Parathyroid adenoma (tissue), 2 donors: ENCODE data around the gene MAP3K4.

ENCODE experiments used
- H2AFZ ChIP-seq: fragments of 300-600 bp; sonication (generic); one replicate; pipeline ENCODE4 v1.7.0; 2017; ENCODE audit warnings: antibody characterized with exemption, mild to moderate bottlenecking
- H3K27ac ChIP-seq: fragments of 300-600 bp; sonication (generic); one replicate; pipeline ENCODE4 v1.7.0; 2017
- H3K27me3 ChIP-seq: fragments of 300-600 bp; sonication (generic); one replicate; pipeline ENCODE4 v1.7.0; 2017; ENCODE audit warnings: low read length; ENCODE audit not compliant: control insufficient read depth, insufficient read depth
- H3K36me3 ChIP-seq: fragments of 300-600 bp; sonication (generic); one replicate; pipeline ENCODE4 v1.7.0; 2017; ENCODE audit warnings: low read length; ENCODE audit not compliant: control insufficient read depth, insufficient read depth
- H3K4me1 ChIP-seq: fragments of 300-600 bp; sonication (generic); one replicate; pipeline ENCODE4 v1.7.0; 2017; ENCODE audit warnings: control low read depth
- H3K4me2 ChIP-seq: fragments of 300-600 bp; sonication (generic); one replicate; pipeline ENCODE4 v1.7.0; 2017; ENCODE audit warnings: low read length
- H3K4me3 ChIP-seq: fragments of 300-600 bp; sonication (generic); one replicate; pipeline ENCODE4 v1.7.0; 2017; ENCODE audit warnings: low read depth, low read length
- H3K79me2 ChIP-seq: fragments of 300-600 bp; sonication (generic); one replicate; pipeline ENCODE4 v1.7.0; 2017; ENCODE audit warnings: control low read depth
- H3K9ac ChIP-seq: fragments of 300-600 bp; sonication (generic); one replicate; pipeline ENCODE4 v1.7.0; 2017; ENCODE audit warnings: mild to moderate bottlenecking
- H3K9me3 ChIP-seq: fragments of 300-600 bp; sonication (generic); one replicate; pipeline ENCODE4 v1.7.0; 2017; ENCODE audit warnings: low read length; ENCODE audit not compliant: control insufficient read depth
- CTCF ChIP-seq: fragments of 300-600 bp; sonication (generic); IDR thresholded peaks from one replicate; pipeline ENCODE4 v1.7.0; 2017; ENCODE audit warnings: antibody characterized with exemption, mild to moderate bottlenecking
- donor health status: primary hyperparathyroidism.

The MAP3K4 gene

GRCh38 chr6:161076181-161076677, 84.7 kb downstream of the MAP3K4 start:
- no peaks in the 10 kb centered on the region for H3K9me3 ChIP-seq
- H2AFZ ChIP-seq: no peak overlapping the region
- no peak overlapping the region for H3K4me2 ChIP-seq
- H3K27me3 ChIP-seq: no peaks in the 10 kb centered on the region
- H3K36me3 ChIP-seq: no peaks in the 10 kb centered on the region
- H3K79me2 ChIP-seq: no peaks in the 10 kb centered on the region
- H3K4me3 ChIP-seq: no peak overlapping the region
- no peak overlapping the region for H3K27ac ChIP-seq
- no peaks in the 10 kb centered on the region for H3K4me1 ChIP-seq
- TF ChIP-seq CTCF: no peak
- no peak overlapping the region for H3K9ac ChIP-seq

- no peaks in the 10 kb centered on the region for H3K9me3 ChIP-seq
- TF ChIP-seq CTCF: no peak
- H3K9ac ChIP-seq: no peak overlapping the region
- no peak overlapping the region for H2AFZ ChIP-seq
- H3K36me3 ChIP-seq: no peaks in the 10 kb centered on the region
- H3K79me2 ChIP-seq: no peaks in the 10 kb centered on the region
- H3K27ac ChIP-seq: no peak overlapping the region
- no peaks in the 10 kb centered on the region for H3K4me1 ChIP-seq
- H3K27me3 ChIP-seq: no peaks in the 10 kb centered on the region
- no peak overlapping the region for H3K4me3 ChIP-seq
- H3K4me2 ChIP-seq: no peak overlapping the region
These were observed 88.1 kb downstream of the MAP3K4 start for GRCh38 chr6:161079566-161080262.

GRCh38 chr6:161080263-161080970, 88.8 kb downstream of the MAP3K4 start:
- Histone ChIP-seq H3K79me2 (no peaks in the 10 kb centered on the region), H3K27ac (no peak overlapping the region), H3K36me3 (no peaks in the 10 kb centered on the region), H2AFZ (no peak overlapping the region), H3K4me3 (no peak overlapping the region), H3K27me3 (no peaks in the 10 kb centered on the region), H3K4me1 (no peaks in the 10 kb centered on the region), H3K4me2 (no peak overlapping the region), H3K9me3 (no peaks in the 10 kb centered on the region), H3K9ac (no peak overlapping the region)
- TF ChIP-seq CTCF: no peak

GRCh38 chr6:161082215-161082614, 90.6 kb downstream of the MAP3K4 start:
- H3K27ac ChIP-seq: no peak overlapping the region
- H3K4me3 ChIP-seq: no peak overlapping the region
- no peaks in the 10 kb centered on the region for H3K36me3 ChIP-seq

More at GRCh38 chr6:161082215-161082614, 90.6 kb downstream of the MAP3K4 start:
- Histone ChIP-seq H2AFZ (no peak overlapping the region), H3K4me2 (no peak overlapping the region), H3K9ac (no peak overlapping the region), H3K79me2 (no peaks in the 10 kb centered on the region), H3K9me3 (no peaks in the 10 kb centered on the region), H3K27me3 (no peaks in the 10 kb centered on the region), H3K4me1 (no peaks in the 10 kb centered on the region)
- TF ChIP-seq CTCF: no peak
